HEK293 (cell line): ENCODE data around the gene TRIM65.

Source experiments
- CTCF ChIA-PET: fragments of 350-600 bp; formaldehyde crosslinking; extraction: SDS; loops from one replicate; lab custom pipeline; 2021; ENCODE audit warnings: antibody characterized with exemption; lab: Yijun Ruan, JAX
- POLR2A ChIA-PET: fragments of 300-600 bp; formaldehyde crosslinking; extraction: SDS; loops from one replicate; lab custom pipeline; 2020; ENCODE audit warnings: antibody characterized with exemption, inconsistent platforms; lab: Yijun Ruan, JAX
- H3K27ac ChIP-seq: fragments of 200-500 bp; sonication (Bioruptor generic); 2 replicates; pipeline ENCODE4 v1.5.1; 2014; ENCODE audit warnings: low read depth, low read length, control low read depth, inconsistent platforms; ENCODE audit errors: extremely low read depth
- H3K36me3 ChIP-seq, 2 experiments: fragments of 200-500 bp in 1 of 2; sonication (Bioruptor generic) in 1 of 2; 1 replicate in 1 of 2; 2 replicates in 1 of 2; pipeline ENCODE4 v1.5.1; 2014 to 2017; ENCODE audit warnings: inconsistent platforms in 2 of 2, low read length in 2 of 2; ENCODE audit not compliant: control insufficient read depth in 2 of 2, insufficient read depth in 1 of 2
- H3K4me1 ChIP-seq: fragments of 200-500 bp; sonication (Bioruptor generic); 2 replicates; pipeline ENCODE4 v1.5.1; 2014; ENCODE audit warnings: mild to moderate bottlenecking, low read length, inconsistent platforms; ENCODE audit not compliant: control insufficient read depth, insufficient read depth
- H3K4me3 ChIP-seq: 2 replicates; pipeline ENCODE4 v1.5.1; 2011; ENCODE audit warnings: low read depth, mild to moderate bottlenecking, control low read depth, low read length, moderate library complexity
- H3K9me3 ChIP-seq: fragments of 200-500 bp; sonication (Bioruptor generic); 2 replicates; pipeline ENCODE4 v1.5.1; 2014; ENCODE audit warnings: low read depth, low read length, inconsistent platforms; ENCODE audit not compliant: control insufficient read depth, insufficient read depth
- BCL11A ChIP-seq: fragments of 450-650 bp; formaldehyde crosslinking; IDR thresholded peaks from 2 replicates; pipeline ENCODE4 v1.5.1; 2016; ENCODE audit warnings: low read depth, missing biosample characterization, missing genetic modification characterization
- KLF1 ChIP-seq: fragments of 450-650 bp; formaldehyde crosslinking; IDR thresholded peaks from 2 replicates; pipeline ENCODE4 v1.5.1; 2016; ENCODE audit warnings: missing biosample characterization, missing genetic modification characterization
- PBX3 ChIP-seq: sonication (generic); formaldehyde crosslinking; IDR thresholded peaks from 2 replicates; pipeline ENCODE4 v1.8.1; 2022; ENCODE audit warnings: mild to moderate bottlenecking, moderate library complexity, missing genetic modification reagents
- PRDM2 ChIP-seq: fragments of 450-650 bp; formaldehyde crosslinking; IDR thresholded peaks from 2 replicates; pipeline ENCODE4 v1.5.1; 2016; ENCODE audit warnings: missing biosample characterization, missing genetic modification characterization, borderline replicate concordance
- YY1 ChIP-seq: fragments of 450-650 bp; formaldehyde crosslinking; IDR thresholded peaks from 2 replicates; pipeline ENCODE4 v1.5.1; 2018; ENCODE audit warnings: missing biosample characterization, missing genetic modification characterization
- YY2 ChIP-seq: fragments of 450-650 bp; formaldehyde crosslinking; IDR thresholded peaks from 2 replicates; pipeline ENCODE4 v1.5.1; 2016; ENCODE audit warnings: missing biosample characterization, missing genetic modification characterization
- ZBTB49 ChIP-seq: fragments of 450-650 bp; formaldehyde crosslinking; IDR thresholded peaks from 2 replicates; pipeline ENCODE4 v1.5.1; 2016; ENCODE audit warnings: missing biosample characterization, missing genetic modification characterization, low read depth
- ZFP41 ChIP-seq: fragments of 450-650 bp; formaldehyde crosslinking; IDR thresholded peaks from 2 replicates; pipeline ENCODE4 v1.5.1; 2016; ENCODE audit warnings: missing biosample characterization, missing genetic modification characterization, borderline replicate concordance
- ZIC2 ChIP-seq: fragments of 450-650 bp; formaldehyde crosslinking; IDR thresholded peaks from 2 replicates; pipeline ENCODE4 v1.5.1; 2016; ENCODE audit warnings: missing biosample characterization, missing genetic modification characterization
- ZNF133 ChIP-seq: fragments of 450-650 bp; formaldehyde crosslinking; IDR thresholded peaks from 2 replicates; pipeline ENCODE4 v1.5.1; 2016; ENCODE audit warnings: missing biosample characterization, missing genetic modification characterization
- ZNF146 ChIP-seq: fragments of 450-650 bp; formaldehyde crosslinking; IDR thresholded peaks from 2 replicates; pipeline ENCODE4 v1.5.1; 2016; ENCODE audit warnings: missing biosample characterization, missing genetic modification characterization
- ZNF16 ChIP-seq: fragments of 450-650 bp; formaldehyde crosslinking; IDR thresholded peaks from 2 replicates; pipeline ENCODE4 v1.5.1; 2016; ENCODE audit warnings: low read depth, missing biosample characterization, missing genetic modification characterization
- ZNF274 ChIP-seq, 2 experiments: fragments of 200-500 bp in 1 of 2; fragments of 450-650 bp in 1 of 2; sonication (Bioruptor generic) in 1 of 2; formaldehyde crosslinking in 1 of 2; IDR thresholded peaks; 2 replicates each; pipeline versions ENCODE4 v1.5.1 to v1.6.1; 2014 to 2016; ENCODE audit warnings: borderline replicate concordance in 1 of 2, inconsistent platforms in 1 of 2, low read length in 1 of 2, missing biosample characterization in 1 of 2, missing genetic modification characterization in 1 of 2
- ZNF324 ChIP-seq: fragments of 450-650 bp; formaldehyde crosslinking; IDR thresholded peaks from 2 replicates; pipeline ENCODE4 v1.5.1; 2016; ENCODE audit warnings: missing biosample characterization, missing genetic modification characterization
- ZNF341 ChIP-seq: fragments of 450-650 bp; formaldehyde crosslinking; IDR thresholded peaks from 2 replicates; pipeline ENCODE4; 2016; ENCODE audit warnings: low read depth, missing biosample characterization, missing genetic modification characterization
- ZNF366 ChIP-seq: fragments of 450-650 bp; formaldehyde crosslinking; conservative IDR thresholded peaks from 2 replicates; pipeline ENCODE4 v1.5.1; 2016; ENCODE audit warnings: missing biosample characterization, missing genetic modification characterization
- ZNF391 ChIP-seq: fragments of 450-650 bp; formaldehyde crosslinking; IDR thresholded peaks from 2 replicates; pipeline ENCODE4 v1.5.1; 2016; ENCODE audit warnings: low read depth, missing biosample characterization, missing genetic modification characterization, borderline replicate concordance
- ZNF394 ChIP-seq: fragments of 450-650 bp; formaldehyde crosslinking; IDR thresholded peaks from 2 replicates; pipeline ENCODE4 v1.5.1; 2016; ENCODE audit warnings: missing biosample characterization, missing genetic modification characterization, mild to moderate bottlenecking, moderate library complexity, borderline replicate concordance
- ZNF426 ChIP-seq: fragments of 450-650 bp; formaldehyde crosslinking; IDR thresholded peaks from 2 replicates; pipeline ENCODE4 v1.5.1; 2017; ENCODE audit warnings: missing biosample characterization, missing genetic modification characterization, mild to moderate bottlenecking, inconsistent platforms, moderate library complexity
- ZNF514 ChIP-seq: fragments of 450-650 bp; formaldehyde crosslinking; IDR thresholded peaks from 2 replicates; pipeline ENCODE4 v1.5.1; 2016; ENCODE audit warnings: missing biosample characterization, missing genetic modification characterization
- ZNF555 ChIP-seq: fragments of 450-650 bp; formaldehyde crosslinking; conservative IDR thresholded peaks from 2 replicates; pipeline ENCODE4 v1.5.1; 2017; ENCODE audit warnings: missing biosample characterization, mild to moderate bottlenecking, missing genetic modification characterization, inconsistent platforms
- ZNF660 ChIP-seq: fragments of 450-650 bp; IDR thresholded peaks from 2 replicates; pipeline ENCODE4 v1.5.1; 2018; ENCODE audit warnings: missing biosample characterization, mild to moderate bottlenecking, missing genetic modification characterization
- ZSCAN16 ChIP-seq: fragments of 450-650 bp; formaldehyde crosslinking; IDR thresholded peaks from 2 replicates; pipeline ENCODE4 v1.5.1; 2016; ENCODE audit warnings: missing biosample characterization, missing genetic modification characterization
- ZSCAN5A ChIP-seq: fragments of 450-650 bp; formaldehyde crosslinking; IDR thresholded peaks from 2 replicates; pipeline ENCODE4 v1.5.1; 2016; ENCODE audit warnings: missing biosample characterization, missing genetic modification characterization

The TRIM65 gene

GRCh38 chr17:75896415-75897159 lies at the start of gene TRIM65:
TSS of gene TRIM65 (minus strand) at chr17:75896951. CDS start at chr17:75896937, 14 bp downstream.
- ChIA-PET CTCF (interaction anchor here (0.6 to 4.3 kb wide), 15 partner anchors 8 to 120 kb away, joined by 3 to 28 read pairs (median 4); partner anchors contain the start of genes MRPL38, TRIM47 and WBP2), POLR2A (interaction anchor here (0.6 to 3.2 kb wide), 17 partner anchors 8 to 118 kb away, joined by 3 to 19 read pairs (median 4); partner anchors contain the start of genes ACOX1, MRPL38, TEN1 and TRIM47)
- H3K9me3 ChIP-seq = no peaks in the 10 kb centered on the region
- H3K27ac ChIP-seq = peak within 1 kb of the TSS; percentile 98
- peaks cover 12 to 55% of the 10 kb centered on the region in 2 experiments for H3K36me3 ChIP-seq
- peaks cover 10% of the 10 kb centered on the region for H3K4me1 ChIP-seq
- peak within 1 kb of the TSS; percentile 86 for H3K4me3 ChIP-seq
- no peak for TF ChIP-seq ZNF274 (IDR thresholded peaks at IDR 0.05; ENCODE audit: low read length)
- no peak for TF ChIP-seq ZNF274 (tag by site-specific recombination; IDR thresholded peaks at IDR 0.05; ENCODE audit: borderline replicate concordance)
- TF ChIP-seq ZSCAN16 (tag by site-specific recombination) = no peak
- TF ChIP-seq ZBTB49 = no peak
- TF ChIP-seq ZNF426 (tag by site-specific recombination) = no peak
- TF ChIP-seq KLF1 (tag by site-specific recombination) = peak; percentile 67
- no peak for TF ChIP-seq ZNF555 (tag by site-specific recombination)
- no peak for TF ChIP-seq PRDM2 (tag by site-specific recombination)
- TF ChIP-seq ZNF660 = peak; percentile 53; the same call in 1 of the 2 replicates
- TF ChIP-seq BCL11A (tag by site-specific recombination) = no peak
- TF ChIP-seq ZNF391 = no peak
- peak; percentile 70; the same call in 1 of the 2 replicates for TF ChIP-seq ZNF394 (tag by site-specific recombination)
- TF ChIP-seq ZNF146 (tag by site-specific recombination) = no peak
- no peak for TF ChIP-seq ZNF133 (tag by site-specific recombination)
- no peak for TF ChIP-seq ZNF366
- peak; percentile 50; the same call in 1 of the 2 replicates for TF ChIP-seq ZIC2
- no peak for TF ChIP-seq ZNF341 (tag by site-specific recombination)
- no peak for TF ChIP-seq ZNF16 (tag by site-specific recombination)
- TF ChIP-seq YY2 (tag by site-specific recombination) = peak; percentile 72; the same call in 1 of the 2 replicates
- no peak for TF ChIP-seq ZFP41 (tag by site-specific recombination)
- no peak for TF ChIP-seq ZNF324 (tag by site-specific recombination)
- peak; percentile 69 for TF ChIP-seq ZSCAN5A (tag by site-specific recombination)
- peak; percentile 85 for TF ChIP-seq YY1 (tag by site-specific recombination)
- no peak for TF ChIP-seq ZNF514
- peak; percentile 75 for TF ChIP-seq PBX3 (CRISPR knock-in tag)
